Renal cortex interstitium (tissue), 15 donors: ENCODE results near the gene MET. TPM values are rescaled to one million over a fixed set of nuclear protein-coding genes. Genes with fewer than 3 reads are reported as not detected.
"Not testable (repeated sequence)": the region's sequence is repeated elsewhere in the genome, so short reads cannot be mapped to it uniquely, and the experiment has no call there.

ENCODE experiments used
- DNase-seq, 11 donors: peaks; one replicate each; pipeline ENCODE4 v3.0.0-alpha.2; 2013; ENCODE audit warnings: low read depth in 9 of 11, low spot score in 4 of 11; ENCODE audit errors: extremely low read depth in 1 of 11
- long read RNA-seq, 16 experiments: transcript quantifications; one replicate each; lab custom pipeline, GENCODE V29; 2026
- polyA plus RNA-seq, 3 donors: library from polyadenylated mRNA; unstranded; fragments of 120-200 nt; gene quantifications; one replicate each; pipeline ENCODE4 v1.2.1, GENCODE V29; 2013; ENCODE audit not compliant: insufficient read length in 3 of 3

Gene MET
- polyA plus RNA-seq = 10 to 100 TPM; 41.0 to 55.2 (median 54.2) TPM
- long read RNA-seq, donor 1, partial matches to known transcripts = 0 of 1 reads
- long read RNA-seq, donor 1, other reads (novel, unspliced or antisense) = 0 of 1 reads
- long read RNA-seq, donor 2, full-length matches to known transcripts = 1 of 1 reads
- long read RNA-seq, donor 2, partial matches to known transcripts = 0 of 1 reads
- long read RNA-seq, donor 2, other reads (novel, unspliced or antisense) = 0 of 1 reads
- long read RNA-seq, donor 3, partial matches to known transcripts = 27 of 30 reads
- long read RNA-seq, donor 3, other reads (novel, unspliced or antisense) = 0 of 30 reads
- long read RNA-seq, donor 4, full-length matches to known transcripts = 2 of 27 reads
- long read RNA-seq, donor 4, partial matches to known transcripts = 25 of 27 reads
- long read RNA-seq, donor 4, other reads (novel, unspliced or antisense) = 0 of 27 reads
- long read RNA-seq, donor 5 = 0 reads
- long read RNA-seq, donor 6, partial matches to known transcripts = 39 of 42 reads
- long read RNA-seq, donor 6, other reads (novel, unspliced or antisense) = 0 of 42 reads
- long read RNA-seq, donor 7, full-length matches to known transcripts = 2 of 8 reads
- long read RNA-seq, donor 7, partial matches to known transcripts = 6 of 8 reads
- long read RNA-seq, donor 7, other reads (novel, unspliced or antisense) = 0 of 8 reads
- long read RNA-seq, donor 8 = 0 reads
- long read RNA-seq, donor 9, partial matches to known transcripts = 6 of 6 reads
- long read RNA-seq, donor 9, other reads (novel, unspliced or antisense) = 0 of 6 reads
- long read RNA-seq, donor 10, partial matches to known transcripts = 10 of 10 reads
- long read RNA-seq, donor 10, other reads (novel, unspliced or antisense) = 0 of 10 reads
- long read RNA-seq, donor 11, partial matches to known transcripts = 11 of 13 reads
- long read RNA-seq, donor 11, other reads (novel, unspliced or antisense) = 0 of 13 reads
- long read RNA-seq, donor 12 = 0 reads
- long read RNA-seq, donor 13 = 0 reads
- long read RNA-seq, donor 14, full-length matches to known transcripts = 1 of 16 reads
- long read RNA-seq, donor 14, partial matches to known transcripts = 15 of 16 reads
- long read RNA-seq, donor 14, other reads (novel, unspliced or antisense) = 0 of 16 reads
- long read RNA-seq, donor 15, full-length matches to known transcripts = 3 of 11 reads
- long read RNA-seq, donor 15, partial matches to known transcripts = 8 of 11 reads
- long read RNA-seq, donor 15, other reads (novel, unspliced or antisense) = 0 of 11 reads
- long read RNA-seq, donor 16, partial matches to known transcripts = 44 of 46 reads
- long read RNA-seq, donor 16, other reads (novel, unspliced or antisense) = 0 of 46 reads

- DNase-seq = peak in 10 of 11 donors; percentile 40 to 73 (median 59)
These were observed at the start of gene MET for GRCh38 chr7:116671681-116672595. Gene MET (plus strand): TSS chr7:116672196. CDS start chr7:116699085, 26,889 bp downstream.

DNA sequence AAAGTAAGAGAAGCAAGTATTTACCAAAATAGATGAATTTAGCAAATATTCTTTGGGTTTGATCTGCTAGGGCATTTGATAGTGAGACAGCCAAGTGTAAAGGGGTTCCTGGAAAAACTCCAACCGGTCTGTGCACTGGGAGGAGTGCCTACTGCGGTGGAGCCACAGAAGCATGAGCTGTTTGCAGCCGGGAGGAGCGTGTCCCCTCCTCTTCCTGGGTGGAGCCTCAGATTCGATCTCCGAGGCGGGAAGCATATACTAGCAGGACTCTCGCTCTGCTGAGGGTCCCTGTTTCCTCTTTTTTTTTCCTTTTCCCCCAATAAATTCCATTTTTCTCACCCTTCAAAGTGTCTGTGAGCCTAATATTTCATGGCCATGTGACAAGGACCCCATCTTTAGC, 45.1 kb upstream of the MET start:
- no peak for DNase-seq

DNA sequence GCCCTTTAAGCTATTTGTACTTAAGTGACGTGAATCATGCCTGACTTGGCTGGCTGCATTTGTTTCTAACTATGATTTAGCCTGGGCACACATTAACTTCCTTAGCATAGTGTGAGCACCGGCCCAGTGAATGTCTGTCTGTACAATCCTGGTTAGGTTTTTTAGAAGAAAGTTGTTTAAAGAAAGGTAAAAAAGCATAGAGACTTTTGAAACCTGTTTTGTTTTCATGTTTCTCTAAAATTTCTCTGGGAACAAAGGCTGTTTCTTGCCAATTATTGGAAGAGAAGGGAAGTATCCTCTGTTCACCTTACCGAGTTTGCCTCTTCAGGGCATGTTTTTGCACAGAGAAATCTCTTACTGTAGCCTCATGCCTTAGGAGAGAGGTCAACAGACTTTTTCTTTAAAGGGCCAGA, 42.9 kb upstream of the MET start:
- DNase-seq = peak in 4 of 11 donors; percentile 39 to 64 (median 52)

GRCh38 chr7:116630357-116630756, 41.6 kb upstream of the MET start:
- DNase-seq = no peak

GRCh38 chr7:116630932-116631671, 40.9 kb upstream of the MET start:
- peak in 4 of 11 donors; percentile 36 to 66 (median 44) for DNase-seq

DNA sequence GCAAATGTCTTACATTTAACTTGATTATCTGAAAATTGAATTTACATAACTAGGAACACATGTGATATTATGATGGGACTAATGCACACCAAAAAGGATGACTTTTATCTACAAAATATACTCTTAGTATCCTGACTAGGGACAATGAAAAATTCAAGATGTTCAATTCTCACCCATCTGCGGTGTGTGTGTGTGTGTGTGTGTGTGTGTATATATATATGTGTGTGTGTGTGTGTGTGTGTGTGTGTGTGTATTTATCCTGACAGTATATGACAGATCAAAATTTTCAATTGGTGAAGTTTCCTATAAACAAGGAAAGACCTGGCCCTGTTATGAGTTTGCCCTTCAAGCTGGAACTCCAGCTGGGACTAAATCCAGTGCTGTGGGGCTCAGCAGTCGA, 40.3 kb upstream of the MET start:
- DNase-seq = no peak

GRCh38 chr7:116632384-116632783, 39.6 kb upstream of the MET start:
- no peak for DNase-seq

- peak in 5 of 11 donors; percentile 23 to 66 (median 38) for DNase-seq
These were observed 38.6 kb upstream of the MET start for GRCh38 chr7:116633131-116633988.

- DNase-seq = peak in 1 of 11 donors; percentile 44
These were observed 35.0 kb upstream of the MET start for GRCh38 chr7:116636997-116637396.

DNA sequence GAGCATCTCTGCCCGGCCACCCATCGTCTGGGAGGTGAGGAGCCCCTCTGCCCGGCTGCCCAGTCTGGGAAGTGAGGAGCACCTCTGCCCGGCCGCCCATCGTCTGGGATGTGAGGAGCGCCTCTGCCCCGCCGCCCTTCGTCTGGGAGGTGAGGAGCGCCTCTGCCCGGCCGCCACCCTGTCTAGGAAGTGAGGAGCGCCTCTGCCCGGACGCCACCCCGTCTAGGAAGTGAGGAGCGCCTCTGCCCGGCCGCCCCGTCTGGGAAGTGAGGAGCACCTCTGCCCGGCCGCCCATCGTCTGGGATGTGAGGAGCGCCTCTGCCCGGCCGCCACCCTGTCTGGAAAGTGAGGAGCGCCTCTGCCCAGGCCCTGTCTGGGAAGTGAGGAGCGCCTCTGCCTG, 33.4 kb upstream of the MET start:
- not testable (repeated sequence) for DNase-seq

DNA sequence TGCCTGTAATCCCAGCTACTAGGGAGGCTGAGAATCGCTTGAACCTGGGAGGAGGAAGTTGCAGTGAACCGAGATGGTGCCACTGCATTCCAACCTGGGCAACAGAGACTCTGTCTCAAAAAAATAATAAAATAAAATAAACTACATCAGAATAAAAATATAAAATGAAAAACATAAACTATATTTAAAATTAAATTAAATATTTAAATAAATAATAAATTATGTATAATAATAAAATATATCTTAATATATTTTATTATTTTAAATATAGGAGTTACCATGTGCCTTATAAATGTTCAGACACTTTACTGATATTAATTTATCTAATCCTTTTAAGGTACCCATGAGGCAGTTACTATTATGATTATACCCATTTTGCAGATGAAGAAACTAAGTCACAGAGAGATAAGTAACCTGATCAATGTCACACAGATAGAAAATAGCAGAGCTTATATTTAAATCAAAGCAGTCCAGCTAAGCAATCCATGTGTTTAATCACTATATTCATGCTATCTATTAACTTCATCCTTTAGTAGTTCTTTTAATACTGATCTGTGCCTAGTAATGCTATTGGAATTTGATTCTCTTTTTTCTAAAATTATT, 30.3 kb upstream of the MET start:
- no peak for DNase-seq

- DNase-seq = not testable (repeated sequence)
These were observed 28.8 kb upstream of the MET start for GRCh38 chr7:116643148-116643547.

- DNase-seq = no peak
These were observed 27.4 kb upstream of the MET start for GRCh38 chr7:116644628-116645027.

- DNase-seq = no peak
These were observed 24.7 kb upstream of the MET start for GRCh38 chr7:116647290-116647689.

DNA sequence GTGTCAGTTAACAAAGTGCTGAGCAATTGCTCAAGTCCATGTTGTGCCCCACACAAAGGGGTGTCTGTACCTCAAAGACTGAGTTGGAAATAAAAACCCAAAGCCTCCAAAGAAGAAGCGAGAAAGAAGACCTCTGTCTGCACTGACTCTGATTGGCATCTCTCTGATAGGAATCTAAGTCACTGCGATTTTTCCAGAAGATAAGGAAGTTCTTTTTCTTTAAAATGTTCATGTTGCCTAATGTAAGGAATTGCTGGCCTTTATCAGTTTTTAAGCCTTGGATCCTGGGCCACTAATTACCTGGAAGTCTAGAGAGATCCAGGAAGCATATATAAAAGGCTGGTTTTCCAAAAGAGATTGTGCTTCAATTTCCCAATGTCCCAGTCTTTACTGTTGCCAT, 24.1 kb upstream of the MET start:
- no peak for DNase-seq

DNA sequence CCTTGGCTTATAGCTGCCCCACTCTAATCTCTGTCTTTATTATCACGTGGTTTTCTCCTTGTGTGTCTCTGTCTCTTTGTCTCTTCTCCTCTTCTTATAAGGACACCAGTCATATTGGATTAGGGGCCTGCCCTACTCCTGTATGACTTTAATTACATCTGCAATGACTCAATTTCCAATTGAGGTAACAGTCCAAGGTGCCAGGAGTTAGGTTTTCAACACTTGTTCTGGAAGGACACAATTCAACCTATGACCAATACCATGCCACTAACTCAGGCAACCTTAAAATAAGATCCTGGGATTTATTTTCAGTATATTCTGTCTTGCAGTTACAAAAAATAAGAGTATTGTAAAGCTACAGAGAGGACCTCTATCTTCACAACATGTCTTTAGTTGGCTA, 21.6 kb upstream of the MET start:
- DNase-seq = no peak
